ENCODE results near the gene ANTXRL. TPM values are rescaled to one million over a fixed set of nuclear protein-coding genes. Genes with fewer than 3 reads are reported as not detected.
"Not testable (repeated sequence)": the region's sequence is repeated elsewhere in the genome, so short reads cannot be mapped to it uniquely, and the experiment has no call there.

Gene ANTXRL
- total and polyA plus RNA-seq, 10 donors, result 0.03 to 1.1 (median 0.42) TPM; not detected in 3

DNA sequence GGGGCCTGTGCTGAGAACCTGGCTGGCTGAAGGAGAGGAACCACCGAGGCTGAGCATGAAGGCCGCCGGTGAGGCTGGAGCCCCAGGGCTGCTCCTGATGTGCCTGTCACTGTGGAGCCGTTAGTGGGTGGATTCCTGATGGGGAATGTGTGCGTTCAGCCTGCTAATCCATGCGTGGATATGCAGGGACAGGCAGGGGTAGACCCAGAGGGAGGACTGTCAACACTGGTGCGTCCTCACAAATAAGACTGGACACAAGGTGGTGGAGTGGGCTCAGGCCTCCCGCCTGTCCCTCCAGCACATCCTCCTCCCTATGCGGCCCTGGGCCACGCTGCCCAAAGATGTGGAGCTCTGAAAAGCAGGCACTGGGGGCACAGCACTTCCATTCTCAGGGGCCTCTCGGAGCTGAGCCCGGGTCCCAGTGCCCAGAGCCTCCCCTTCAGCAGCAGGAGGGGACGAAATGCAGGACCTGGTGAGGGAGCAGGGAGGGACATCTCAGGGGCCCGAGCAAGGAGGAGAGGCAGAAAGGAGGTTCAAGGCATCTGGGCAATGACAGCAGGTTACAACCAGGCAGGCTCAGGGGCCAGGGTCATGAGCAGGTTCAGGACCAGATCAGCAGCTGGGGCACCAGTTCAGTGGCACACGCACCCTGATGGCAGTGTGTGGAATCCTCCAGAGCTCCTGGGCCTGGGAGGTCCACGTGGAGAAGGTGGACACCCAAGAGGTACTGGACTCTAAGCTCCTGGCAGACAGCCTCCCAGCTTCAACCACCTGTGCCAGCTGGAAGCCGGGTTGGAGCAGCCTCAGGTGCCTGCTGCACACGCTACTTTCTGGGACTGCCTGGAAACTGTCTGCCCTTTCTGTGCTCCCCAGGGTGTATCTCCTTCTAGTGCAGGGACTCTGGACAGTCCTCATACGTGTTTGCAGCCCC, 33.5 kb upstream of the ANTXRL start:
- H3K4me1 ChIP-seq, result peaks cover 0 to 17% (median 8%) of the 10 kb centered on the region in 6 donors
- intact Hi-C loops (cut with DNase I; ENCODE audit: low total_unique reads), result no loop called here
- peaks cover 0 to 47% (median 0%) of the 10 kb centered on the region in 6 donors for H3K36me3 ChIP-seq
- no peaks in the 10 kb centered on the region for H3K27me3 ChIP-seq (replicated peaks in 1 of 7)
- no peak for DNase-seq
- WGBS, 5 donors, result 86 to 92% (median 88%) methylated on average over 19 of the region's 19 CpGs
- no peak overlapping the region for H3K27ac ChIP-seq
- H3K4me3 ChIP-seq, result no peak overlapping the region
- TF ChIP-seq, protein P1, sequence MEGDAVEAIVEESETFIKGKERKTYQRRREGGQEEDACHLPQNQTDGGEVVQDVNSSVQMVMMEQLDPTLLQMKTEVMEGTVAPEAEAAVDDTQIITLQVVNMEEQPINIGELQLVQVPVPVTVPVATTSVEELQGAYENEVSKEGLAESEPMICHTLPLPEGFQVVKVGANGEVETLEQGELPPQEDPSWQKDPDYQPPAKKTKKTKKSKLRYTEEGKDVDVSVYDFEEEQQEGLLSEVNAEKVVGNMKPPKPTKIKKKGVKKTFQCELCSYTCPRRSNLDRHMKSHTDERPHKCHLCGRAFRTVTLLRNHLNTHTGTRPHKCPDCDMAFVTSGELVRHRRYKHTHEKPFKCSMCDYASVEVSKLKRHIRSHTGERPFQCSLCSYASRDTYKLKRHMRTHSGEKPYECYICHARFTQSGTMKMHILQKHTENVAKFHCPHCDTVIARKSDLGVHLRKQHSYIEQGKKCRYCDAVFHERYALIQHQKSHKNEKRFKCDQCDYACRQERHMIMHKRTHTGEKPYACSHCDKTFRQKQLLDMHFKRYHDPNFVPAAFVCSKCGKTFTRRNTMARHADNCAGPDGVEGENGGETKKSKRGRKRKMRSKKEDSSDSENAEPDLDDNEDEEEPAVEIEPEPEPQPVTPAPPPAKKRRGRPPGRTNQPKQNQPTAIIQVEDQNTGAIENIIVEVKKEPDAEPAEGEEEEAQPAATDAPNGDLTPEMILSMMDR (IDR thresholded peaks at IDR 0.05 in 8 of 11, conservative IDR thresholded peaks at IDR 0.05 in 3 of 11), result no peak
- no peak for TF ChIP-seq POLR2A (IDR thresholded peaks at IDR 0.05)
- TF ChIP-seq POLR2AphosphoS5 (IDR thresholded peaks at IDR 0.05), result no peak
- H3K9me3 ChIP-seq, result no peaks in the 10 kb centered on the region

DNA sequence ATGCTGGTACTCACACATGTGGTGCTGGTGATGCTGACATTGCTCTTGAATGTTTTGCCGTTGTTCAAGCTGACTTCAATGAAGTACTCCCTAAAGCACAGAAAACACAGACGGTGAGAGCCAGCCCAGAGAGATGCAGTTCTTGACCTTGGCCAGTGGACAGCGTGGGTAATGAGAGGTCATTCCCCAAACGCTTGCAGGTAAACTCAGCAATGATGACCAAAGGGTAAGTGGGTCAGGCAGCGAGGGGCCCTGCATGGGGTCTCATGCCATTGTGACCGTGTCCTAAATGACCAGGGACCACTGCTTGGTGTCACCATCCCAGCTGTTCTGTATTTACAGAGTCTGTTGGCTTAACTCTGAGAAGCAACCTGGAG, 32.8 kb upstream of the ANTXRL start:
- H3K4me3 ChIP-seq, result no peak overlapping the region
- H3K4me1 ChIP-seq, result peaks cover 0 to 17% (median 8%) of the 10 kb centered on the region in 6 donors
- TF ChIP-seq POLR2A (IDR thresholded peaks at IDR 0.05), result no peak
- TF ChIP-seq, protein P1 (IDR thresholded peaks at IDR 0.05 in 8 of 11, conservative IDR thresholded peaks at IDR 0.05 in 3 of 11), result no peak
- no peak for TF ChIP-seq POLR2AphosphoS5 (IDR thresholded peaks at IDR 0.05)
- no peak for DNase-seq
- no peaks in the 10 kb centered on the region for H3K9me3 ChIP-seq
- H3K36me3 ChIP-seq, result peaks cover 0 to 41% (median 0%) of the 10 kb centered on the region in 6 donors
- no peak overlapping the region for H3K27ac ChIP-seq
- WGBS, 5 donors, result 89 to 98% (median 94%) methylated on average over 6 of the region's 6 CpGs
- intact Hi-C loops (cut with DNase I; ENCODE audit: low total_unique reads), result no loop called here
- no peaks in the 10 kb centered on the region for H3K27me3 ChIP-seq (replicated peaks in 1 of 7)

DNA sequence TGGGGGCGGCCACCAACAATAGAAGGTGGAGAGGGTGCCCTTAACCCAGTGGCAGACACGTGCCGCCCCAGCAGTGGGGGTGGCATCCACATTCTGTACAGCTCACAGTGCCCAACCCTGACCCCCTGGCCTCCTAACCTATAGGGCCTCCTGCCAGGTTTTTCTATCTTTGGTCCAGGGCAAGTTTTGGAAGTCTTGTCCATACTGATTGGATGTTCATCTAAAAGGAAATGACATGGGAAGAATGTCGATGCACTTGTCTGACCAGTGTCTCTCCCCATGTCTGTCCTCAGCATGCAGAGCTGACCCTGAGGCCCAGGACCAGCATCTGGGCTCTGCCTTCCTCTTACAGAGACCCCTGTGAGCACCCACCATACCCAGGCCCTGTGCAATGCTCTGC, 32.3 kb upstream of the ANTXRL start:
- Histone ChIP-seq H3K36me3 (peaks cover 0 to 41% (median 0%) of the 10 kb centered on the region in 6 donors), H3K4me1 (peaks cover 0 to 17% (median 8%) of the 10 kb centered on the region in 6 donors), H3K27ac (no peak overlapping the region), H3K4me3 (no peak overlapping the region), H3K27me3 (replicated peaks in 1 of 7) (no peaks in the 10 kb centered on the region), H3K9me3 (no peaks in the 10 kb centered on the region)
- WGBS, 5 donors, result 80 to 100% (median 91%) methylated on average over 4 of the region's 4 CpGs
- DNase-seq, result no peak
- intact Hi-C loops (cut with DNase I; ENCODE audit: low total_unique reads), result no loop called here
- TF ChIP-seq, protein P1 (IDR thresholded peaks at IDR 0.05 in 8 of 11, conservative IDR thresholded peaks at IDR 0.05 in 3 of 11), result no peak
- TF ChIP-seq POLR2A (IDR thresholded peaks at IDR 0.05), result no peak
- no peak for TF ChIP-seq POLR2AphosphoS5 (IDR thresholded peaks at IDR 0.05)

DNA sequence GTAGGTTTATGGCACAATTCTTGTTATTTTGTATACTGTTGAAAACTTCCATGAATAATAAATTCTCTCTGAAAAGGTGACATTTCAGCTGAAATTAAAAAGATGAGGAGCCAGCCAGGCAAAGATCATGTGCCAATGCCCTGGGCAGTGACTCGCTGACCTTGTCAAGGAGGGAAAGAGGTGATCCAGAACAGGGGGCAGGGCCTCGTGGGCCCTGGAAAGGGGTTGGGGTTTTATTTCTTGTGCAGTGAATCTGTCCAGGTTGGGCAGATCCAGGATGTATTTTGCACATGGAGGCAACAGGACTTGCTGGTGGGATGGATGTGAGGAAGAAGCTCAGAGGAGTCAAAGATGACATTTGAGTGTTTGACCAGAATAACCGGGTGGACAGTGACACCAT, 31.6 kb upstream of the ANTXRL start:
- 78 to 96% (median 86%) methylated on average over 3 of the region's 3 CpGs for WGBS, 5 donors
- peaks cover 0 to 17% (median 8%) of the 10 kb centered on the region in 6 donors for H3K4me1 ChIP-seq
- H3K4me3 ChIP-seq; H3K27me3 ChIP-seq (replicated peaks in 1 of 7); H3K9me3 ChIP-seq; DNase-seq; intact Hi-C loops (cut with DNase I; ENCODE audit: low total_unique reads): not testable (repeated sequence)
- peaks cover 0 to 41% (median 0%) of the 10 kb centered on the region in 6 donors for H3K36me3 ChIP-seq
- peak overlapping the region in 2 of 8 donors; percentile 68 to 70 for H3K27ac ChIP-seq

Measured in spleen (tissue), 11 donors.